Keratinocyte (primary cell): ENCODE results near the gene F7. TPM values are rescaled to one million over a fixed set of nuclear protein-coding genes. Genes with fewer than 3 reads are reported as not detected.

Source experiments
- DNase-seq: peaks from one replicate; pipeline ENCODE4 v3.0.0-alpha.2; 2011; ENCODE audit warnings: low read depth, missing footprints, low spot score
- FAIRE-seq: peaks from 2 replicates; lab custom pipeline; 2011; peaks lifted over from hg19 to GRCh38; lab: Jason Lieb, UNC
- H2AFZ ChIP-seq: 2 replicates; pipeline ENCODE4 v1.6.0; 2012; ENCODE audit warnings: low read length, control low read depth, inconsistent platforms; ENCODE audit not compliant: control insufficient read depth
- H3K27ac ChIP-seq: 2 replicates; pipeline ENCODE4 v1.5.1; 2011; ENCODE audit warnings: low read length; ENCODE audit not compliant: control insufficient read depth, insufficient read depth
- H3K27me3 ChIP-seq: 3 replicates; pipeline ENCODE4 v1.6.0; 2011; ENCODE audit warnings: low read length; ENCODE audit not compliant: control insufficient read depth, insufficient read depth; ENCODE audit errors: extremely low read depth
- H3K36me3 ChIP-seq, 2 experiments: 2 replicates in 1 of 2; 3 replicates in 1 of 2; pipeline ENCODE4 v1.5.1; 2011; ENCODE audit warnings: low read length in 2 of 2, mild to moderate bottlenecking in 1 of 2; ENCODE audit not compliant: control insufficient read depth in 2 of 2, insufficient read depth in 2 of 2; ENCODE audit errors: extremely low read depth in 1 of 2
- H3K4me1 ChIP-seq: 3 replicates; pipeline ENCODE4 v1.5.1; 2011; ENCODE audit warnings: low read length; ENCODE audit not compliant: control insufficient read depth, insufficient read depth; ENCODE audit errors: extremely low read depth
- H3K4me2 ChIP-seq: 3 replicates; pipeline ENCODE4 v1.6.0; 2011; ENCODE audit warnings: low read depth, low read length; ENCODE audit not compliant: control insufficient read depth, insufficient read depth; ENCODE audit errors: extremely low read depth
- H3K4me3 ChIP-seq, 3 experiments: fragments of 200-600 bp in 1 of 3; sonication (generic) in 1 of 3; 2 replicates in 2 of 3; 3 replicates in 1 of 3; pipeline ENCODE4 v1.5.1; 2011 to 2016; ENCODE audit warnings: low read length in 3 of 3, mild to moderate bottlenecking in 3 of 3, control low read depth in 2 of 3, inconsistent platforms in 1 of 3, low read depth in 1 of 3, mixed read lengths in 1 of 3, mixed run types in 1 of 3, moderate library complexity in 1 of 3; ENCODE audit not compliant: control insufficient read depth in 2 of 3, insufficient read depth in 2 of 3; ENCODE audit errors: extremely low read depth in 1 of 3
- H3K79me2 ChIP-seq: 2 replicates; pipeline ENCODE4 v1.6.0; 2012; ENCODE audit warnings: low read length; ENCODE audit not compliant: control insufficient read depth, insufficient read depth
- H3K9ac ChIP-seq: 3 replicates; pipeline ENCODE4 v1.6.0; 2011; ENCODE audit warnings: low read length; ENCODE audit not compliant: control insufficient read depth, insufficient read depth; ENCODE audit errors: extremely low read depth
- H3K9me1 ChIP-seq: 3 replicates; pipeline ENCODE4 v1.6.0; 2011; ENCODE audit warnings: low read length; ENCODE audit not compliant: control insufficient read depth, insufficient read depth; ENCODE audit errors: extremely low read depth
- H3K9me3 ChIP-seq: 2 replicates; pipeline ENCODE4 v1.5.1; 2012; ENCODE audit warnings: low read depth, low read length; ENCODE audit not compliant: control insufficient read depth
- H4K20me1 ChIP-seq: 3 replicates; pipeline ENCODE4 v1.6.0; 2011; ENCODE audit warnings: low read length; ENCODE audit not compliant: control insufficient read depth, insufficient read depth; ENCODE audit errors: extremely low read depth
- EZH2 ChIP-seq: IDR thresholded peaks from one replicate; pipeline ENCODE4 v1.6.1; 2012; ENCODE audit warnings: inconsistent platforms, mild to moderate bottlenecking, low read length, moderate library complexity
- dilution Hi-C: fragments of 300-500 bp; cut with MboI; formaldehyde crosslinking; loops from one replicate; pipeline ENCODE4 v1.7.0; 2020; ENCODE audit warnings: low sequenced_read_pairs; ENCODE audit not compliant: extremely low pct_ligation_motif_present
- polyA plus RNA-seq, 5 experiments: library from polyadenylated mRNA; depleted of rRNA in 3 of 5; stranded (reverse) in 3 of 5; stranded (forward) in 1 of 5; unstranded in 1 of 5; fragments of >200 nt; gene quantifications; 1 replicate in 1 of 5; 2 replicates in 3 of 5; 3 replicates in 1 of 5; pipeline versions ENCODE4 v1.2.1 to v1.2.3, GENCODE V29; 2011 to 2012; ENCODE audit warnings: missing spikeins in 2 of 5, low read depth in 1 of 5, low replicate concordance in 1 of 5
- TF ChIP-seq, protein P1 (sequence below), 3 experiments: IDR thresholded peaks in 1 of 3; conservative IDR thresholded peaks in 1 of 3; optimal IDR thresholded peaks in 1 of 3; 2 replicates in 2 of 3; 3 replicates in 1 of 3; pipeline versions ENCODE3 to v1.5.1; 2011; ENCODE audit warnings: low read length in 3 of 3, mild to moderate bottlenecking in 3 of 3, moderate library complexity in 2 of 3, control low read depth in 1 of 3, inconsistent platforms in 1 of 3; ENCODE audit not compliant: insufficient read depth in 2 of 3; ENCODE audit errors: extremely low read depth in 1 of 3

Gene F7
- polyA plus RNA-seq, 1 donor (not counting 4 experiments of a cell fraction or from before 2014, with no cell fraction given) = not detected

DNA sequence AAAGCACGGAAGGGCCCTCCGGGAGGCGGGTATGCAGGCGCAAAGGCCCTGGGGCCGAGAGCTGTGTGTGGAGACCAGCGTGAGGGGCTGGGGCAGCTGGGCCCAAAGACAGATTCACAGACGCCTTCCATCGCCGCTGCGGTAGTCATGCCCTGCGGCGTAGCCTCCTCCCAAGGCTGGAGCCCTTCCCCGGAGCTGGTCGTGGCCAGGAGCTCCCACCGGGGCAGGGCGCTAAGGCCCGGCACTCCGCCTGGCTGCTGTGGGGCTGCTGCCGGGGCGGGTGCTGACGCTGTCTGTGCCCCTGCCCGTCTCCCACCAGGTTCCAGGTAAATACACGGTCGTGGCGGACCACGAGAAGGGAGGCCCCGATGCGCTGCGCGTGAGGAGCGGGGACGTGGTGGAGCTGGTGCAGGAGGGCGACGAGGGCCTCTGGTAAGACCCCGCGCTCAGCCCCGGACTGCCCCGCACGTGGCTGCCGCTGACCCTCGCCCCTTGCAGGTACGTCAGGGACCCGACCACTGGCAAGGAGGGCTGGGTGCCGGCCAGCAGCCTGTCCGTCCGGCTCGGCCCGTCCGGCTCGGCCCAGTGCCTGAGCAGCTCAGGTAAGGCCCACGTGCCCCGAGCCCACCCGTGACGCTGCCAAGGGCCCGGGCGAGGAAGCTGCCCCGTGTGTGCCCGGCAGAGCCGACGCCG lies 9.4 kb upstream of the F7 start:
- TF ChIP-seq, protein P1, sequence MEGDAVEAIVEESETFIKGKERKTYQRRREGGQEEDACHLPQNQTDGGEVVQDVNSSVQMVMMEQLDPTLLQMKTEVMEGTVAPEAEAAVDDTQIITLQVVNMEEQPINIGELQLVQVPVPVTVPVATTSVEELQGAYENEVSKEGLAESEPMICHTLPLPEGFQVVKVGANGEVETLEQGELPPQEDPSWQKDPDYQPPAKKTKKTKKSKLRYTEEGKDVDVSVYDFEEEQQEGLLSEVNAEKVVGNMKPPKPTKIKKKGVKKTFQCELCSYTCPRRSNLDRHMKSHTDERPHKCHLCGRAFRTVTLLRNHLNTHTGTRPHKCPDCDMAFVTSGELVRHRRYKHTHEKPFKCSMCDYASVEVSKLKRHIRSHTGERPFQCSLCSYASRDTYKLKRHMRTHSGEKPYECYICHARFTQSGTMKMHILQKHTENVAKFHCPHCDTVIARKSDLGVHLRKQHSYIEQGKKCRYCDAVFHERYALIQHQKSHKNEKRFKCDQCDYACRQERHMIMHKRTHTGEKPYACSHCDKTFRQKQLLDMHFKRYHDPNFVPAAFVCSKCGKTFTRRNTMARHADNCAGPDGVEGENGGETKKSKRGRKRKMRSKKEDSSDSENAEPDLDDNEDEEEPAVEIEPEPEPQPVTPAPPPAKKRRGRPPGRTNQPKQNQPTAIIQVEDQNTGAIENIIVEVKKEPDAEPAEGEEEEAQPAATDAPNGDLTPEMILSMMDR (optimal IDR thresholded peaks at IDR 0.05 in 1 of 3, IDR thresholded peaks at IDR 0.05 in 1 of 3, conservative IDR thresholded peaks at IDR 0.05 in 1 of 3; ENCODE audit: extremely low read depth in 1 of 3, insufficient read depth in 2 of 3, low read length in 3 of 3) = no peak
- no peak for TF ChIP-seq EZH2

GRCh38 chr13:113096745-113097305 lies 8.8 kb upstream of the F7 start:
- H3K9me3 ChIP-seq = no peaks in the 10 kb centered on the region
- H3K9ac ChIP-seq = no peak overlapping the region
- no peak overlapping the region for H2AFZ ChIP-seq
- no peak for DNase-seq
- H3K27ac ChIP-seq = no peak overlapping the region
- FAIRE-seq = no peak
- no peaks in the 10 kb centered on the region for H3K4me1 ChIP-seq
- H3K27me3 ChIP-seq = no peaks in the 10 kb centered on the region
- H3K9me1 ChIP-seq = no peaks in the 10 kb centered on the region
- no peaks in the 10 kb centered on the region for H3K79me2 ChIP-seq
- H3K4me2 ChIP-seq = no peak overlapping the region
- H3K4me3 ChIP-seq = no peak overlapping the region
- dilution Hi-C loops = no loop called here
- H3K36me3 ChIP-seq = no peaks in the 10 kb centered on the region
- H4K20me1 ChIP-seq = no peaks in the 10 kb centered on the region
- no peak for TF ChIP-seq EZH2

More for the DNA sequence above, 9.4 kb upstream of the F7 start:
- Histone ChIP-seq H4K20me1 (no peaks in the 10 kb centered on the region), H3K36me3 (no peaks in the 10 kb centered on the region), H3K9me1 (no peaks in the 10 kb centered on the region), H3K9ac (no peak overlapping the region), H3K79me2 (no peaks in the 10 kb centered on the region), H3K4me3 (no peak overlapping the region), H3K4me2 (no peak overlapping the region), H3K9me3 (no peaks in the 10 kb centered on the region), H3K4me1 (no peaks in the 10 kb centered on the region), H3K27me3 (no peaks in the 10 kb centered on the region), H3K27ac (no peak overlapping the region), H2AFZ (no peak overlapping the region)
- no peak for FAIRE-seq
- dilution Hi-C loops = no loop called here
- DNase-seq = no peak
